Measurements from ENCODE around the gene TMEM250.
A peak's percentile ranks its signal among the peaks of the same experiment; 100 is the strongest.

DNA sequence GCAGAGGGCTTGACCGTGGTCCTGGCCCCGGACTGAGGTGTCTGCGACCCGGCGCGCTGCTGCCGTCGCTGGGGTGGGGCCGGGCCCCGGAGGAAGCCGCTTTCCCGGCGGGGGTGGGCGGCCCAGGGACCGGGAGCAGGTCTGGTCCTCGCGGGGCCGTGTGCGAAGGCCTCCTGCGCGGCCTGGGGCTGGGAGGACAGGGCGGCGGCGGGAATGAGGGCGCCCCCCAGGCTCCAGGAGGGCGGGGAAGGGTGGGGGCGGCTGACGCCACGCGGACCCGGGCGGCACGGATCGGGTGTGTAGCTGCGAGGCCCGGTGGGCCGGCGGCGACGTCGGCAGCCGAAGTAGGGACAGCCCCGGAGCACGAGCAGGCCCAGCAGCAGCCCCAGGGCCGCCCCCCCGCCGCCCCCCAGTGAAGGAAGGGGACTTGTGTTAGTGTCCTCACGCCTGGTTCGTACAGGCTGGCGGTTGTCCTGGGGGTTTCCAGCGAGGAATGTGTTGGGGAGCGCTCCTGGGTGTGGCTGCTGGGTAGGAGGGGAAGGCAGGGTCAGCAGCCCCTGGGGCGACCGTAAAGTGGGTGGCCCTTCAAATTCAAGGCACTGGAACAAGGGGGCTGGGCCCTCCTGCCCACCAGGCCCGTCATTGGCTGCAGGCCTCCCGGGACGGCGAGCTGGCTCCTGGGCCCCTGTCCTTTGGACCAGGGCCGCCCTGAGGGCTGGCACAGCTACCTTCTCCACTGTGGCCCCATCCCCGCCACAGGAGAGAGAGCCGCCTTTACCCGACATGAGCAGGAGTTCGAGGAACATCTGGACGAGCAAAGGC lies 597 bp upstream of the TMEM250 start:
- TF ChIP-seq CTCF (conservative IDR thresholded peaks at IDR 0.05; ENCODE audit: low read depth, low read length) (peak; percentile 4; the same call in 1 of the 2 replicates), USF2 (IDR thresholded peaks at IDR 0.05; ENCODE audit: low read depth, low read length) (no peak), POLR2A (IDR thresholded peaks at IDR 0.05; ENCODE audit: low read depth, low read length) (no peak; the same call in 1 of the 2 replicates), RCOR1 (IDR thresholded peaks at IDR 0.05; ENCODE audit: insufficient replicate concordance, low read length) (no peak), FOS (IDR thresholded peaks at IDR 0.05; ENCODE audit: low read depth, low read length) (no peak), RAD21 (IDR thresholded peaks at IDR 0.05; ENCODE audit: low read length) (no peak), MXI1 (IDR thresholded peaks at IDR 0.05; ENCODE audit: borderline replicate concordance, low read depth, low read length) (no peak), ELK1 (IDR thresholded peaks at IDR 0.05; ENCODE audit: borderline replicate concordance, low read depth, low read length) (no peak), MAZ (IDR thresholded peaks at IDR 0.05; ENCODE audit: borderline replicate concordance, low read depth, low read length) (no peak; the same call in 1 of the 2 replicates)

Data from IMR-90 (cell line).